Right ventricle myocardium inferior (tissue), 1 donor: ENCODE data around the gene ZNF107. TPM values are rescaled to one million over a fixed set of nuclear protein-coding genes. Genes with fewer than 3 reads are reported as not detected.

ENCODE experiments used
- ATAC-seq: fragments of 200-7000 bp; cut with Tn5 transposase; one replicate; pipeline ENCODE4 v1.9.1; 2020; ENCODE audit warnings: mild to moderate bottlenecking, moderate library complexity
- DNase-seq: peaks from one replicate; pipeline ENCODE4 v3.0.0; 2021; ENCODE audit errors: missing footprints
- intact Hi-C: fragments of 100-400 bp; cut with DNase I; formaldehyde crosslinking; loops from one replicate; pipeline ENCODE4 v1.11.0; 2022
- long read RNA-seq: library from polyadenylated mRNA; unstranded; transcript quantifications from one replicate; pipeline ENCODE4 v2.0.0, GENCODE V29; 2021
- total RNA-seq: library from RNA; stranded (reverse); fragmentation: NEBNext Ultra II Directional; extraction: Animal tissue kit (Norgen Biotek cat#: 25700); gene quantifications from one replicate; pipeline ENCODE4 v1.2.1, GENCODE V29; 2021
- donor health status: DM: no; HTN: yes; CAD: no; lungs with severe emphysema.

ZNF107 gene
- total RNA-seq, result 1.7 TPM
- long read RNA-seq, partial matches to known transcripts, result 0 of 1 reads
- long read RNA-seq, other reads (novel, unspliced or antisense), result 1 of 1 reads

GRCh38 chr7:64665980-64666662, at the start of gene ZNF107:
TSS of gene ZNF107 (plus strand) at chr7:64666133. CDS start at chr7:64666283, 150 bp downstream.
- intact Hi-C loops, result no loop called here
- peak; percentile 95 for DNase-seq
- peak; percentile 100 for ATAC-seq

- DNase-seq, result no peak
- ATAC-seq, result peak; percentile 72
- intact Hi-C loops, result loop anchor here (2.0 to 5.0 kb wide), 3 partner anchors 52 to 1612 kb away; no protein-coding TSS in a partner anchor
These were observed 47.0 kb upstream of the ZNF107 start for GRCh38 chr7:64618785-64619456.

DNA sequence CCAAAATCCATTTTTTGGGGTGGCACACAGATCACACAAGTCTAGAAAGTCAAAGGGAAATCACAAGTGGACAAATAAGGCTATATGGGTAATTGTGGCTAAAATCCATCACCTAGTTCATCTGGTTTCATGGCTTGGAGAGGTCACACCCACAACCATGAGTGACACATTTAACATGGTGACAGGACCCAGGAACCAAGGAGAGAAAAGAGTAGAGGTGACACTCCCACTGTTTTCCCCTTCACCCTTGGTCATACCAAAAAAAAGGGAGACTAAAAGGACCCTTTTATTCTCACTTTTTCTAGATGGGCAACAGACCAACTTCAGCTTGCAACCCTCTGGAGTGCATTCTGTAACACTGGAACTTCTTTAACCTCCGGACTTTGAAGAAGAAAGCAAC, 46.2 kb upstream of the ZNF107 start:
- no peak for DNase-seq
- intact Hi-C loops, result loop anchor here (2.0 to 10.0 kb wide), 4 partner anchors 52 to 1612 kb away; partner anchors contain the start of gene ZNF736

DNA sequence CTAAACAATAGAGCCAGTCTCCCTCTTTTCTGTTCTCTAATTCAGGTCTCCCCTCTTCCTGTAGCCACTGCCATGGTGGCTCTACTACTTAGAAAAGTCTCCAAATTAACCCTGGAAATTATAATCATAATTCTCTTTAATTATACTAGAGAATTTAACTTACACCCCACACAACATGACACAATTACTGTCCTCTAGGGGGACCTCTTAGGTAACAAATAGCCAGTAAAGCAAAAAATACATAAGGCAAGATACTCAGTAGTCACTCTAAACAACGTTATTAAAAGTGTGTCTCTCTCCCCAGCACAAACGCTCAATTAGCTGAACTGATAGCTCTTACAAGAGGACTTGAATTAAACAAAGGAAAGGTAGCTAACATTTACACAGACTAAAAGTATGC, 44.3 kb upstream of the ZNF107 start:
- no peak for DNase-seq
- ATAC-seq, result no peak
- intact Hi-C loops, result loop anchor here (10.0 kb wide), 1 partner anchor 307 kb away; the partner anchor contains the start of gene ZNF736

More for the DNA sequence above, 46.2 kb upstream of the ZNF107 start:
- no peak for ATAC-seq

DNA sequence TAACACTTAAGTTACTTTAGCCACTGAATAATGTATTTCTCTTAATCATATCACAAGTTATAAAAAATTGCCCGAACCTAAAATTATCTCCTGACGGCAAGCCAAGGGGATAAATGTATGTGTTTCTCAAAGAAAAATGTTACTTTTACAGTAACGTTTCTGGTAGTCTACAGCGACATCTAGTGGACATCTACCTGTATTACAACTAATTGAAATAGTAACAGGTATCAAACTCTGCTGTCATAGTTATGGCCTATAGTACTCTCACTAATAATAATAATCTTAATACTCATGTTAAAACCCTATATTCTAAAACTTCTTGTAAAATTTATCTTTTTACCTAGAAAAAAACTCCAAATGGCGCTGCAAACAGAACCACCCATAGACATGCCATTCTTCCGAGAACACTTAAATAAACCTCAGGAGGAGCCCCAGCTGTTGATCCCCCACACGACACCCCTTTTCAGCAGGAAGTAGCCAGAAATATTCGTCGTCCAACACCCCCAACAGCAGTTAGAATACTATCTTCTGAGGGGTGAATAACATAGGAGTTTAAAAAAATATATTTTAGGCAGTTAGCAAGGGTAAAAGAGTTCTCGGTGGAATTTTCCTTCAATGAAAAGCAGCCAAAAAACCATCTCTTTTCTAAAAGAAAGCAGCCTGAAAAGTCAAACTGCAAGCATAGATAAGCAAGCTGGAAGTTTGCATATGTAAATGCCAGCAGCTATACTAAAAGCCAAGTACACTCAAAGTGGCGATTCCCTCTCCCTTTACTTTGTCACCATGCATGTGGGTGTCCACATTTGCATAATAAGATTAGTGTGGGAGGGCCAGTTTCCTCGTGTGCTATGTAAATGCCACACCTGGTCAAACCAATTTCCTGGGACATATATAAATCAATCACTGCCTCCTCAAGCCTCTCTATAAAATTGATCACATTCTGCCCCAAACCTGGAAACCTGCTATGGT, 40.5 kb upstream of the ZNF107 start:
- DNase-seq (no peak), ATAC-seq (no peak)
- intact Hi-C loops, result loop anchor here (10.0 kb wide), 1 partner anchor 311 kb away; the partner anchor contains the start of gene ZNF736

DNA sequence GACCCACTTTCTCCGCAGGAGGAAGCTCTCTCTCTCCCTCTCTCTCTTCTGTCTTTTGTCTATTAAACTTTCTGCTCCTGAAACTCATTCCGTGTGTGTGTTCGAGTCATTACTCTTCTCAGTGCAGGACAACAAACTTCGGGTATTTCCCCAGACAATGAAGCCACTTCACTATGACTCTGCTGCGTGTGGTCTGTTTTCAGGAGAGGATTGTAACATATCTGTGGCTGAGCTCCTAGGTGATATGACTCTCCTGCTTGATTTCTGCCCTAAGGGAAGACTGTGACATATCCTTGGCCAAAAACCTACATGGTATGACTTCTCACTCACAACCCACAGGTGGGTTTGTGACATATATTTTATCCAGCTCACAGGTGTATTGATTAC, 39.9 kb upstream of the ZNF107 start:
- intact Hi-C loops, result loop anchor here (10.0 kb wide), 1 partner anchor 311 kb away; the partner anchor contains the start of gene ZNF736
- DNase-seq, result no peak
- ATAC-seq, result no peak

GRCh38 chr7:64626557-64626956, 39.4 kb upstream of the ZNF107 start:
- ATAC-seq (no peak), DNase-seq (no peak)
- intact Hi-C loops, result loop anchor here (10.0 kb wide), 1 partner anchor 312 kb away; the partner anchor contains the start of gene ZNF736

GRCh38 chr7:64628192-64628591, 37.7 kb upstream of the ZNF107 start:
- DNase-seq, result no peak
- ATAC-seq, result no peak
- intact Hi-C loops, result loop anchor here (10.0 kb wide), 1 partner anchor 313 kb away; the partner anchor contains the start of gene ZNF736

DNA sequence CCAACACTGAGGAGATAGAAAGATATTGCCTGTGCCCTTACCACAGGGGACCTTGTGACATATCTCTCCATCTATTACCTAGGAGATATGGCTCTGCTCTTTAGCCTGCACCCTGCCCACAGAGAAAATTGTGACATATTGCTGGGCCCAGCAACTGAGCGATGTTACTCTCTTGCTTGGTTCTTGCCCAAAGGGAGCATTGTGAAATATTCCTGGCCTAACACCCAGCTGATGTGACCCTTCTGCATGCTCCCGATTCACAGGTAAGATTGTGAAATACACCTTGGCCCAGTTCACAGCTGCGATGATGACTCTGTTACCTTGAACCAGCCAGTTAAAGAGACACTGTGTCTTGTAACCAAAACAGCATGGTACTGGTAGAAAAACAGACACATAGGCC, 37.2 kb upstream of the ZNF107 start:
- intact Hi-C loops, result loop anchor here (10.0 kb wide), 1 partner anchor 314 kb away; the partner anchor contains the start of gene ZNF736
- DNase-seq (no peak), ATAC-seq (no peak)

DNA sequence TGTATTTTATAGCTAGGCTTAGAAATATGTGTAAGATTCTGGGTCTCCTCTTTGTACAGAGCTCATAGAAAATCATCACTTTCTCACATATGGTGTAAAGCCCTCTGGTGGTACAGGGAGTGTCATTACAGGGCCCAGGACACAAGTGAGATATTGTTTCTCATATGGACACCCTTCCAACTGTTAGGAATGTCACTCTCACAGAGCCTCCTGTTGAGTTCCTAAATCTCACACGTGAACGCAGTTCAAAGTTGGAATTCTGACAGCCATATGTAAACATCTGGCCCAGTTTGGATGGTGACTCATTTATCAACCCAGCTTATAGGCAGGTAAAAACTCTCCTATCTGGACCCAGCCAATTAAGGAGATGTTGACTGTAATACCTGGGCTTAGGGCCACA, 35.4 kb upstream of the ZNF107 start:
- intact Hi-C loops, result no loop called here
- ATAC-seq (no peak), DNase-seq (no peak)

DNA sequence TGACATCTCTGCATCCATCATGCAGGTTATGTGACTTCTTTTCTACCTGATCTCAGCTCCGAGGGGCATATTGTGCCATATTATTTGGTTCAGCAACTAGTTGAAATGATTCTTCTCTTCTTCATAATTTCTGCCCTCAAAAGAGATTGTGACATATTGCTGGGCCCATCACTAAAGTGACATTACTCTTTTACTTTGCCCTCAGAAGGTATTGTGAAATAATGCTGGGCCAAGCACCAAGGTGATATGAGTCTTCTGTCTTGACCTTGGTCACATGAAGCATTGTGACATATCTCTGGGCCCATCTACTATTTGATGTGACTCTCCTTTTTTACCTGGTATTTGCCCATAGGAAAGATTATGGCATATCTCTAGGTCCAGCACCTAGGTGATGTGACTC, 33.9 kb upstream of the ZNF107 start:
- intact Hi-C loops, result no loop called here
- ATAC-seq (no peak), DNase-seq (no peak)

DNA sequence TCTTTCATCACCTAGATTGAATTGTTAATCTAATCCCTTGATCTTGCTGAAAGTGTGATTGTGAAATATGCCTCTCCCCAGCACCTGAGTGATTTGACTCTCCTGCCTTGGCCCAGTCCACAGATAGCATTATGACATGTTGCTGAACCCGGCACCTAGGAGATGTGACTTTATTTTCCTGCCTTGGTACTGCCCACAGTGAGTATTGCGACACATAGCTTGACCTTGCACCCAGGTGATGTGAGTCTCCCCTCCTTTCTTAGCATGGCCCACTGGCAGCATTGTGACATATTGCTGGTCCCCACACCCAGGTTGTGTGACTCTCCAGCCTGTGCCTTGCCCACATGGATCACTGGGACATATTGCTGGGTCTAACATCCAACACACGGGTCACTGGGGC, 32.5 kb upstream of the ZNF107 start:
- ATAC-seq (no peak), DNase-seq (no peak)

DNA sequence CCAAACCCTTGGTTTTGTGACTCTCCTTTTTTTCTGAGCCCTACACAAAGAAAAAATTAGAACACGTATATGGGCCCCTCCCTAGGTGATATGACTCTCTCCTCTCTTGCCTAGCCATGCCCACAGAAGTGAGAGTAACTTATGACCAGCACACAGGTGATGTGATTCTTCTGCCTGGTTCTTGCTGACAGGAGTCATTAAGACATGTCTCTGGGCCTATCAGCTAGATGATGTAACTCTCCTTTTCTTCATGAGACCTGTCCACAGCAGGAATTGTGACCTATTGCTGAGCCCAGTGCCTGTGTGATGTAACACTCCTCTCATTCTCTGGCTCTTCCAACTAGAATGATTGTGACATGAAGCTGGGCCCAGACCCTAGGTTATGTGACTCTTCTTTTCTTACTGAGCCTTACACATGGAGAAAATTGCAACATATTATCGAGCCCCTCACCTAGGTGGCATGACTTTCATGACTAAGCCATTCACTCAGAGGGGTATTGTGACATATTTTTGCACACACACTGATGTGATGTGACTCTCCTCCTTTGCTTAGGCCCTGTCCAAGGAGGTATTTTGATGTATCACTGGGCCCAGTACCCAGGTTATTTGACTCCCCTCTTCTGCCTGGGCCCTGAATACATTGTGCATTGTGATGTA, 31.4 kb upstream of the ZNF107 start:
- intact Hi-C loops, result no loop called here

More for the DNA sequence above, 32.5 kb upstream of the ZNF107 start:
- intact Hi-C loops, result no loop called here

GRCh38 chr7:64636386-64636785, 29.5 kb upstream of the ZNF107 start:
- intact Hi-C loops, result no loop called here
- no peak for ATAC-seq
- no peak for DNase-seq

More for the DNA sequence above, 31.4 kb upstream of the ZNF107 start:
- ATAC-seq (no peak), DNase-seq (no peak)

GRCh38 chr7:64637521-64638445, 28.1 kb upstream of the ZNF107 start:
- DNase-seq (no peak), ATAC-seq (no peak)
- intact Hi-C loops, result no loop called here

GRCh38 chr7:64638822-64639221, 27.1 kb upstream of the ZNF107 start:
- intact Hi-C loops, result no loop called here
- DNase-seq, result no peak
- no peak for ATAC-seq
